NT2/D1 (cell line): ENCODE results near the gene FCRL5.

Experiments
- SUZ12 ChIP-seq: IDR thresholded peaks from 2 replicates; pipeline ENCODE4 v1.6.1; 2011; ENCODE audit not compliant: insufficient read length, insufficient read depth; ENCODE audit errors: extremely low read depth
- YY1 ChIP-seq: IDR thresholded peaks from 2 replicates; pipeline ENCODE4 v1.6.1; 2011; ENCODE audit not compliant: insufficient read length, insufficient read depth
- ZNF274 ChIP-seq: IDR thresholded peaks from 2 replicates; pipeline ENCODE4 v1.6.1; 2011; ENCODE audit warnings: mild to moderate bottlenecking, low read depth, low read length

GRCh38 chr1:157509546-157510232 is 42.6 kb downstream of the FCRL5 start:
- TF ChIP-seq YY1 (no peak), SUZ12 (no peak), ZNF274 (no peak)
